Measurements from ENCODE around the gene CPNE4.

The CPNE4 gene

DNA sequence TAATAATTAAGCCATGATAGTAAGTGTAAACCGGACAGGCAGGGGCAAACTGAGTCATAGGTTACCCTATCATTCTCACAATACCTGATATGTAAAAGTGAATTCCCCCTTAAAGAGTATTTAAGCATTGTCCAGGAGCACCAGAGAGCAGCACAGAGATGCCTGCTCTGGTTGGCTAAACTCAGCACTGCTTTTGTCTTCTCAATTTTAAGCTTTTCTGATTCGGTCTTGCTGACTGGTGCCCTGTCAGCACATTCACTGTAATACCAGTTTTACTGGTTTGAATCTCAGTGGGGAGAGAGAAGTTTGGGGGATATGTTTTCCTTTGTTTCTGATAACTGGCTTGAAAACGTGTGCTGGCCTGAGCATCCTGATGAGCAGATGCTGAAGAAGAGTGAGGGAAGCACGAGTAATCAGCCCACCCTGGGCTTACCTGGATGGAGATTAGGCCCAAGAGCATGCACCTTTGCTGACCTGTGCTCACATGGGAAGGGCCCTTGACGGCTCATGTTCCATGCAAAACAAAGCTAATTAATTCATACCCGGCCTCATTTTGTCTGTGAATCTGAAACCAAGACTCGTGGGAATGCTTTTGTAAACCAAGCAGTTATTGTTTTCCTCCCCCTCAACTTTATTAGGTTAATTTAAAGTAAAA is 323.6 kb downstream of the CPNE4 start:
- TF ChIP-seq, protein P1, sequence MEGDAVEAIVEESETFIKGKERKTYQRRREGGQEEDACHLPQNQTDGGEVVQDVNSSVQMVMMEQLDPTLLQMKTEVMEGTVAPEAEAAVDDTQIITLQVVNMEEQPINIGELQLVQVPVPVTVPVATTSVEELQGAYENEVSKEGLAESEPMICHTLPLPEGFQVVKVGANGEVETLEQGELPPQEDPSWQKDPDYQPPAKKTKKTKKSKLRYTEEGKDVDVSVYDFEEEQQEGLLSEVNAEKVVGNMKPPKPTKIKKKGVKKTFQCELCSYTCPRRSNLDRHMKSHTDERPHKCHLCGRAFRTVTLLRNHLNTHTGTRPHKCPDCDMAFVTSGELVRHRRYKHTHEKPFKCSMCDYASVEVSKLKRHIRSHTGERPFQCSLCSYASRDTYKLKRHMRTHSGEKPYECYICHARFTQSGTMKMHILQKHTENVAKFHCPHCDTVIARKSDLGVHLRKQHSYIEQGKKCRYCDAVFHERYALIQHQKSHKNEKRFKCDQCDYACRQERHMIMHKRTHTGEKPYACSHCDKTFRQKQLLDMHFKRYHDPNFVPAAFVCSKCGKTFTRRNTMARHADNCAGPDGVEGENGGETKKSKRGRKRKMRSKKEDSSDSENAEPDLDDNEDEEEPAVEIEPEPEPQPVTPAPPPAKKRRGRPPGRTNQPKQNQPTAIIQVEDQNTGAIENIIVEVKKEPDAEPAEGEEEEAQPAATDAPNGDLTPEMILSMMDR (IDR thresholded peaks at IDR 0.05; ENCODE audit: insufficient read depth, low read length, missing control alignments) = no peak
- no peak for DNase-seq (ENCODE audit: low read depth, low spot score)
- POLR2A ChIA-PET = no interaction called here
- CTCF ChIA-PET = no interaction called here
- no peak overlapping the region for H3K4me3 ChIP-seq (ENCODE audit: low read depth, low read length)

DNA sequence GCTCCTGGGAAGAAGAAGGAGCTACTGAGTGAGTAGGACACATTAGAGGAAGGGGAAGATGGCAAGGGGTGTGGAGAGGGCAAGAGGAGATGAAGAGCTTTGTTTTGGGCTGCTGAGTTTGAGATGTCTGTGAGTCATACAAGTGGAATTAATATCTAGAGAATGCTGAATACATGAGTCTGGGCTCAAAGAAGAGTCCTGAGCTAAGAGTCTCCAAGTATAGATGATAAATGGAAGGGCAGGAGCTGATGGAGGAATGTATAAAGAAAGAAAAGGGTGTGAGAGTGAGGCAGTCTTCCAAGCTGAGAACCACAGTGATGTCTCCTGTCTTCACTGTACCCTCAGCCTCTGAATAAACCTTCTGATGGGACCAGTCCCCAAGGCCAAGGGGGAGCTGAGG is 326.6 kb downstream of the CPNE4 start:
- TF ChIP-seq, protein P1 (IDR thresholded peaks at IDR 0.05; ENCODE audit: insufficient read depth, low read length, missing control alignments) = no peak
- ChIA-PET CTCF (interaction anchor here (1.2 to 1.8 kb wide), 2 partner anchors 9 to 322 kb away, joined by 3 to 6 read pairs; no protein-coding TSS in a partner anchor), POLR2A (interaction anchor here (0.6 to 1.2 kb wide), 2 partner anchors 9 to 28 kb away, joined by 4 to 5 read pairs; no protein-coding TSS in a partner anchor)

DNA sequence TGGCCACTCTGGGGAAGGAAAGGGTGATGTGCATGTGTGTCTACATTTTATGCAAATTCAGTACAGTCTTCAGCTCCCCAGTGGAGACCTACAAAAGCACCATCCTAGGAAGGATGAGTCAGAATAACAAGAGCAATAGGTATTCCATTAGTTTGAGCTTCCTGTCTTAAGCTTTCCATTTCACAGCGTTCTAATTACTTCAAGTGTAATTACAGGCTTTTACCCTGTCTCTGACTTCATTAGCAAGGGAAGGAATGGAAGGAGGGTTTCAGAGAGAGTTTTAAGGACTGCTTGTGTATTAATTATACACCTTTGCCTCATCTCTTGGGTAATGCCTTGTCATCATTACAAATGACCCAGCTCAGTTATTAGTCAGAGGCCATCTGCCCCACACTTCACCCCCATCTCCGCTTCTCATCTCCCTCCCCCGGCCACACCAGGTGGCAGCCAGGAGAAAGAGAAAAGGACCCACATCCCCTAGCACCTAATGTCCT is 329.2 kb downstream of the CPNE4 start:
- no peak for DNase-seq (ENCODE audit: low read depth, low spot score)
- H3K4me3 ChIP-seq (ENCODE audit: low read depth, low read length) = no peak overlapping the region
- ChIA-PET POLR2A (no interaction called here), CTCF (interaction anchor here (1.1 to 1.6 kb wide), 3 partner anchors 10 to 329 kb away, joined by 3 to 5 read pairs (median 4); partner anchors contain the start of gene CPNE4)
- TF ChIP-seq, protein P1 (IDR thresholded peaks at IDR 0.05; ENCODE audit: insufficient read depth, low read length, missing control alignments) = no peak

More for the DNA sequence above, 326.6 kb downstream of the CPNE4 start:
- DNase-seq (ENCODE audit: low read depth, low spot score) = no peak
- no peak overlapping the region for H3K4me3 ChIP-seq (ENCODE audit: low read depth, low read length)

DNA sequence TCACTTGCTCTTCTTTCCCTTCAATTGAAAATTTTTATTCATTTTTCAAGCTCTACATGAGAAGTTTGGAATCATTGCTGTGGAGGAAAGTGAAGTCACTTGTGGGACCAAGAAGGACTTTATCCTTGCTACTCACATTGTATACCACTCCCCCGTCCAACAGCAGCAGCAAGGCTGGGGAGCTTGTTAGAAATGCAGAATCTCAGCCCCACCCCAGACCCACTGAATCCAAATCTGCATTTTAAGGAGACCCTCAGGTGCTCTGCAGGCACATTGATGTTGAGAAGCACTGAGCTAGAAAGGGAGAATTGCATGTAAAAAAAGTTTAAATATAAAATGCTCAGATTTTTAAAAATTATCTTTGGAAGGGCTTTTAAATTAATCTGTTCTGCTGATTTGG is 329.7 kb downstream of the CPNE4 start:
- ChIA-PET CTCF (interaction anchor here (1.1 to 1.6 kb wide), 3 partner anchors 11 to 330 kb away, joined by 3 to 5 read pairs (median 4); partner anchors contain the start of gene CPNE4), POLR2A (no interaction called here)

DNA sequence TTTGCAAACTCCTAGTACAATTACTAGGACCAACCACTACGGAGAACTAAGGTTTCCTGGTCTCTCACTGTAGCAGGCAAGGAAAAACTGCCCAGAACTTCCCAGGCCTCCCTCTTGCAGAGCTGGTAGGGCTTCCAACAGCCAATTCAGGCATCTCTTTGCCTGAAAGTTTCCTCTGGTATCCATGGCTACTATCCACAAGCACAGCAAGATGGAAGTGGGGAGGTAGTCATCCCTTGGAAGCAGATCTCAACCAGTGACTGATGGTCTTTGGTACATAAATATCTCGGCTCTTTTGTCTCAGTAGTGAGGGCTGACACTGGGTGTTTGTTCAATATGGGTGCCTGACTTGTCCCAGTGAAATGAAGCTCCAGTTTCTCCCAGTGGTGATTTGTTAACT is 330.7 kb downstream of the CPNE4 start:
- no peak overlapping the region for H3K4me3 ChIP-seq (ENCODE audit: low read depth, low read length)
- no peak for DNase-seq (ENCODE audit: low read depth, low spot score)
- TF ChIP-seq, protein P1 (IDR thresholded peaks at IDR 0.05; ENCODE audit: insufficient read depth, low read length, missing control alignments) = no peak
- ChIA-PET POLR2A (no interaction called here), CTCF (interaction anchor here (1.6 kb wide), 1 partner anchor 331 kb away, joined by 3 read pairs; the partner anchor contains the start of gene CPNE4)

More for the DNA sequence above, 329.7 kb downstream of the CPNE4 start:
- H3K4me3 ChIP-seq (ENCODE audit: low read depth, low read length) = no peak overlapping the region
- DNase-seq (ENCODE audit: low read depth, low spot score) = no peak
- TF ChIP-seq, protein P1 (IDR thresholded peaks at IDR 0.05; ENCODE audit: insufficient read depth, low read length, missing control alignments) = no peak

DNA sequence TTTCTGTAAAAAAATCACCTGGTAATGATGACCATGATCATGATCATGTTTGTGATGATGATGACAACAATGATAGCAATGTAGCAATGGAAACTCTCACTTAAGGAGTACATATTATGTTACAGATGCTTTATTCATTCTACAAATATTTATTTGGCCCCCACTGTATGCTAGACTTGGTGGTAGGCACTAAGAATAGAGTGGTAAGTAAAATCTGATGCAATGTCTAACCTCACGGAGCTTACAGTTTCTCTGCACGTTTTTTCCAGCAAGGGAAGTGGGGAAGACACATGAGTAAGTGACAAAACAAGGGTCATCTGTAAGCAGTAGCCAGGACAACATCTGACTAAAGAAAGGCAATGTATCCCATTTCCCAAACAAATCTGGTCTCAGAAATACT is 332.7 kb downstream of the CPNE4 start:
- peak; percentile 50 for DNase-seq (ENCODE audit: low read depth, low spot score)
- POLR2A ChIA-PET = no interaction called here
- TF ChIP-seq, protein P1 (IDR thresholded peaks at IDR 0.05; ENCODE audit: insufficient read depth, low read length, missing control alignments) = no peak
- CTCF ChIA-PET = interaction anchor here (1.1 to 1.4 kb wide), 3 partner anchors 29 to 328 kb away, joined by 3 to 4 read pairs (median 3); no protein-coding TSS in a partner anchor
- H3K4me3 ChIP-seq (ENCODE audit: low read depth, low read length) = no peak overlapping the region

Data from AG04449 (cell line).